Transverse colon (tissue), 4 donors: Measurements from ENCODE around the gene RAB6D.

ENCODE experiments used
- POLR2AphosphoS5 ChIP-seq, 3 donors: sonication (generic); formaldehyde crosslinking; IDR thresholded peaks; one replicate each; pipeline ENCODE4 v1.6.1; 2016; ENCODE audit warnings: antibody characterized with exemption in 3 of 3
- TF ChIP-seq, protein P1 (sequence below), 5 experiments: fragments of 200-600 bp in 3 of 5; fragments of 450-650 bp in 2 of 5; sonication (generic) in 3 of 5; IDR thresholded peaks; 1 replicate in 2 of 5; 2 replicates in 3 of 5; pipeline ENCODE4 v1.5.1; 2016 to 2017; ENCODE audit warnings: antibody characterized with exemption in 5 of 5, inconsistent platforms in 3 of 5, mild to moderate bottlenecking in 2 of 5, moderate library complexity in 1 of 5

- TF ChIP-seq POLR2AphosphoS5 (IDR thresholded peaks at IDR 0.05), result no peak
- TF ChIP-seq, protein P1, sequence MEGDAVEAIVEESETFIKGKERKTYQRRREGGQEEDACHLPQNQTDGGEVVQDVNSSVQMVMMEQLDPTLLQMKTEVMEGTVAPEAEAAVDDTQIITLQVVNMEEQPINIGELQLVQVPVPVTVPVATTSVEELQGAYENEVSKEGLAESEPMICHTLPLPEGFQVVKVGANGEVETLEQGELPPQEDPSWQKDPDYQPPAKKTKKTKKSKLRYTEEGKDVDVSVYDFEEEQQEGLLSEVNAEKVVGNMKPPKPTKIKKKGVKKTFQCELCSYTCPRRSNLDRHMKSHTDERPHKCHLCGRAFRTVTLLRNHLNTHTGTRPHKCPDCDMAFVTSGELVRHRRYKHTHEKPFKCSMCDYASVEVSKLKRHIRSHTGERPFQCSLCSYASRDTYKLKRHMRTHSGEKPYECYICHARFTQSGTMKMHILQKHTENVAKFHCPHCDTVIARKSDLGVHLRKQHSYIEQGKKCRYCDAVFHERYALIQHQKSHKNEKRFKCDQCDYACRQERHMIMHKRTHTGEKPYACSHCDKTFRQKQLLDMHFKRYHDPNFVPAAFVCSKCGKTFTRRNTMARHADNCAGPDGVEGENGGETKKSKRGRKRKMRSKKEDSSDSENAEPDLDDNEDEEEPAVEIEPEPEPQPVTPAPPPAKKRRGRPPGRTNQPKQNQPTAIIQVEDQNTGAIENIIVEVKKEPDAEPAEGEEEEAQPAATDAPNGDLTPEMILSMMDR (IDR thresholded peaks at IDR 0.05), result no peak
Measured at GRCh38 chr2:131367352-131367751, 3.4 kb upstream of the RAB6D start.
